OCI-LY7 (cell line): ENCODE measurements around the gene ARHGEF12. TPM values are rescaled to one million over a fixed set of nuclear protein-coding genes. Genes with fewer than 3 reads are reported as not detected.

Experiments used
- BruUV-seq: library from RNA; stranded (reverse); fragments of 400-500 nt; replicated peaks from 2 replicates; lab custom pipeline; 2021; lab: Mats Ljungman, UMichigan
- CTCF ChIA-PET: fragments of 300-600 bp; sonication (Branson Sonifier 250); formaldehyde crosslinking; loops from one replicate; lab custom pipeline; 2022; ENCODE audit warnings: antibody characterized with exemption; ENCODE audit not compliant: unreplicated experiment; lab: Charles Lee
- POLR2A ChIA-PET: fragments of 300-600 bp; sonication (Branson Sonifier 250); formaldehyde crosslinking; loops from one replicate; lab custom pipeline; 2022; ENCODE audit warnings: antibody characterized with exemption; lab: Charles Lee
- DNase-seq: peaks from one replicate; pipeline ENCODE4 v3.0.0-alpha.2; 2015; ENCODE audit warnings: low spot score
- H2AFZ ChIP-seq: fragments of 200-600 bp; sonication (generic), shearing (Covaris generic); 2 replicates; pipeline ENCODE4 v1.6.1; 2014; ENCODE audit warnings: mild to moderate bottlenecking, antibody characterized with exemption, low read length, moderate library complexity
- H3K27ac ChIP-seq: fragments of 200-600 bp; sonication (generic); 2 replicates; pipeline ENCODE4 v1.5.1; 2014; ENCODE audit warnings: mixed run types, low read depth, mild to moderate bottlenecking, moderate library complexity, low read length, inconsistent platforms; ENCODE audit not compliant: poor library complexity, severe bottlenecking
- H3K36me3 ChIP-seq: fragments of 200-600 bp; sonication (generic); 2 replicates; pipeline ENCODE4 v1.6.1; 2014; ENCODE audit warnings: mild to moderate bottlenecking, antibody characterized with exemption, low read length, moderate library complexity, mixed read lengths; ENCODE audit not compliant: insufficient read depth
- H3K4me1 ChIP-seq: fragments of 200-600 bp; sonication (generic); 2 replicates; pipeline ENCODE4 v1.5.1; 2014; ENCODE audit warnings: mild to moderate bottlenecking, low read length; ENCODE audit not compliant: insufficient read depth, poor library complexity, severe bottlenecking
- H3K4me2 ChIP-seq: fragments of 200-600 bp; sonication (generic); 2 replicates; pipeline ENCODE4 v1.6.1; 2014; ENCODE audit warnings: mild to moderate bottlenecking, low read length
- H3K4me3 ChIP-seq: fragments of 200-600 bp; sonication (generic); 2 replicates; pipeline ENCODE4 v1.5.1; 2014; ENCODE audit warnings: mild to moderate bottlenecking, low read depth, low read length; ENCODE audit not compliant: poor library complexity, severe bottlenecking
- H3K79me2 ChIP-seq: fragments of 200-600 bp; sonication (generic); 2 replicates; pipeline ENCODE4 v1.6.1; 2016; ENCODE audit warnings: low read depth, mild to moderate bottlenecking, low read length, moderate library complexity, mixed read lengths; ENCODE audit not compliant: insufficient read depth
- H3K9me2 ChIP-seq: fragments of 200-600 bp; sonication (generic); 2 replicates; pipeline ENCODE4 v1.6.1; 2016; ENCODE audit warnings: mild to moderate bottlenecking, low read length, mixed read lengths; ENCODE audit not compliant: insufficient read depth
- H3K9me3 ChIP-seq: fragments of 200-600 bp; sonication (generic); 2 replicates; pipeline ENCODE4 v1.6.1; 2014; ENCODE audit warnings: mild to moderate bottlenecking, mixed run types, low read length, mixed read lengths
- H4K20me1 ChIP-seq: fragments of 200-600 bp; sonication (generic); 2 replicates; pipeline ENCODE4 v1.6.1; 2014; ENCODE audit warnings: mild to moderate bottlenecking, antibody characterized with exemption, low read length, moderate library complexity, mixed read lengths; ENCODE audit not compliant: insufficient read depth
- CTCF ChIP-seq: fragments of 200-600 bp; sonication (generic); conservative IDR thresholded peaks from 2 replicates; pipeline ENCODE4 v1.5.1; 2014; ENCODE audit warnings: mild to moderate bottlenecking, antibody characterized with exemption, low read length, moderate library complexity, mixed read lengths
- EZH2phosphoT487 ChIP-seq: fragments of 200-600 bp; sonication (generic); IDR thresholded peaks from 2 replicates; pipeline ENCODE4 v1.6.1; 2018; ENCODE audit warnings: low read depth, borderline replicate concordance, mild to moderate bottlenecking, mixed run types, antibody characterized with exemption, low read length, moderate library complexity, mixed read lengths
- intact Hi-C: fragments of 100-400 bp; cut with micrococcal nuclease; formaldehyde crosslinking; loops from one replicate; pipeline ENCODE4 v1.10.0; 2022; ENCODE audit not compliant: unreplicated experiment
- total RNA-seq, 2 experiments: library from RNA; depleted of rRNA in 1 of 2; stranded (reverse); fragments of >200 nt in 1 of 2; shearing (Covaris generic) in 1 of 2; gene quantifications; 2 replicates each; pipeline ENCODE4 v1.2.3, GENCODE V29; 2014 to 2022

The ARHGEF12 gene
- total RNA-seq, 2 experiments from 2014 or later: 16.1 to 31.8 TPM

- H3K4me3 ChIP-seq: no peak overlapping the region
- H3K4me1 ChIP-seq: no peaks in the 10 kb centered on the region
- TF ChIP-seq EZH2phosphoT487 (no peak), CTCF (no peak)
- no peak for DNase-seq
- ChIA-PET CTCF (no interaction called here), POLR2A (interaction anchor here (0.8 kb wide), 1 partner anchor 12 kb away, joined by 3 read pairs; no protein-coding TSS in a partner anchor)
- no peaks in the 10 kb centered on the region; the same call in 1 of the 2 replicates for H4K20me1 ChIP-seq
- H3K9me2 ChIP-seq: no peaks in the 10 kb centered on the region
- no TSS peak for BruUV-seq
- H3K36me3 ChIP-seq: no peaks in the 10 kb centered on the region
- intact Hi-C loops: no loop called here
- no peaks in the 10 kb centered on the region for H3K9me3 ChIP-seq
- no peak overlapping the region for H2AFZ ChIP-seq
- no peak overlapping the region for H3K27ac ChIP-seq
- H3K79me2 ChIP-seq: no peaks in the 10 kb centered on the region
- no peak overlapping the region for H3K4me2 ChIP-seq
These were observed 48.9 kb downstream of the ARHGEF12 start for GRCh38 chr11:120385110-120385509.

- Histone ChIP-seq H2AFZ (no peak overlapping the region), H3K4me1 (no peaks in the 10 kb centered on the region), H3K9me3 (no peaks in the 10 kb centered on the region), H3K9me2 (no peaks in the 10 kb centered on the region), H3K4me2 (no peak overlapping the region), H3K79me2 (no peaks in the 10 kb centered on the region), H3K4me3 (no peak overlapping the region), H4K20me1 (no peaks in the 10 kb centered on the region; the same call in 1 of the 2 replicates), H3K36me3 (no peaks in the 10 kb centered on the region), H3K27ac (no peak overlapping the region)
- ChIA-PET CTCF (no interaction called here), POLR2A (interaction anchor here (0.7 to 0.8 kb wide), 3 partner anchors 11 to 330 kb away, joined by 3 to 4 read pairs (median 3); no protein-coding TSS in a partner anchor)
- BruUV-seq: no TSS peak
- no peak for DNase-seq
- TF ChIP-seq EZH2phosphoT487 (no peak), CTCF (no peak)
- intact Hi-C loops: no loop called here
These were observed 49.4 kb downstream of the ARHGEF12 start for GRCh38 chr11:120385655-120386054.

- H3K9me2 ChIP-seq: no peaks in the 10 kb centered on the region
- TF ChIP-seq EZH2phosphoT487 (no peak), CTCF (no peak)
- no peaks in the 10 kb centered on the region for H3K4me1 ChIP-seq
- H3K27ac ChIP-seq: no peak overlapping the region
- H3K36me3 ChIP-seq: no peaks in the 10 kb centered on the region
- no peak overlapping the region for H3K4me2 ChIP-seq
- H4K20me1 ChIP-seq: no peaks in the 10 kb centered on the region; the same call in 1 of the 2 replicates
- H2AFZ ChIP-seq: no peak overlapping the region
- no peaks in the 10 kb centered on the region for H3K79me2 ChIP-seq
- no TSS peak for BruUV-seq
- CTCF ChIA-PET: no interaction called here
- no peak for DNase-seq
- intact Hi-C loops: no loop called here
- no peak overlapping the region for H3K4me3 ChIP-seq
- H3K9me3 ChIP-seq: no peaks in the 10 kb centered on the region
- POLR2A ChIA-PET: interaction anchor here (0.7 kb wide), 2 partner anchors 12 to 331 kb away, joined by 3 to 4 read pairs; no protein-coding TSS in a partner anchor
These were observed 50.1 kb downstream of the ARHGEF12 start for GRCh38 chr11:120386318-120386717.
